Measurements from ENCODE around the gene ERC2. TPM values are rescaled to one million over a fixed set of nuclear protein-coding genes. Genes with fewer than 3 reads are reported as not detected.

ERC2 gene
- total RNA-seq, 3 donors from 2014 or later: 0.64 to 7.3 (median 1.3) TPM

- no peaks in the 10 kb centered on the region for H3K27me3 ChIP-seq
- TF ChIP-seq CTCF (IDR thresholded peaks at IDR 0.05) (no peak), POLR2AphosphoS5 (IDR thresholded peaks at IDR 0.05) (no peak), POLR2A (IDR thresholded peaks at IDR 0.05) (no peak)
- intact Hi-C loops (cut with DNase I; ENCODE audit: low total_unique reads): no loop called here
- no peak for DNase-seq (ENCODE audit: low spot score in 2 of 2)
- no peak overlapping the region for H3K27ac ChIP-seq
- no peaks in the 10 kb centered on the region for H3K9me3 ChIP-seq
- H3K4me3 ChIP-seq: no peak overlapping the region
- H3K4me1 ChIP-seq: no peaks in the 10 kb centered on the region
- no peaks in the 10 kb centered on the region for H3K36me3 ChIP-seq
Observed at GRCh38 chr3:56012721-56013120, 455.5 kb downstream of the ERC2 start.

DNA sequence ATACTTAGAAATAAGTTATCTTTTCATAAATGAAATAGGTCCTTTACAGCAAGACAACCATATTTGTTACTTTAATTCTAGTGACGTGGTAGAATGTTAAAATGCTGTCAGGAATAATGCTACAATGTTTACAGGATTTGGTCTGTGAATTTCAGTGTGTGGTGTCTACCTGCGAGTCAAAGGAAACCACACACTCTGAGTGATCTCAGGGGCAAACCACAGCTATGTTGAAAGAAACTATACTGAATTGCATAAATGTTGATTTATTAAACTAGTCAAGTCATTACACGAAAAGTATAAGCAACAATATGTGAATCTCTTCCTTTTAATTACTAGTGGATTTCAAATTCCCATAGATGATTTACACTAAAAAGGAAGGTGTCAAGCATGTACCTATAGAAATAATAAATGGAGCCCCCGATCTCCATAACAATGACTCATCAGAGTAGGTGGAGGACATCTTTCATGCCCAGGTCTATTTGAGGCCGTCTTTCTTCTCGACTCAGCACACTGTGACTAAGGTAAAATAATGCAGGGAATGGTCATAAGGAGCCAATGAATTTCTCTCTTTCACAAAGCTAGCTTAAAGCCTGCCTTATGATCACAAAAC is 463.0 kb downstream of the ERC2 start:
- Histone ChIP-seq H3K9me3 (no peaks in the 10 kb centered on the region), H3K36me3 (no peaks in the 10 kb centered on the region), H3K27me3 (no peaks in the 10 kb centered on the region), H3K4me3 (no peak overlapping the region), H3K27ac (no peak overlapping the region), H3K4me1 (no peaks in the 10 kb centered on the region)
- DNase-seq (ENCODE audit: low spot score in 2 of 2): no peak
- no peak for TF ChIP-seq POLR2AphosphoS5 (IDR thresholded peaks at IDR 0.05)
- TF ChIP-seq POLR2A (IDR thresholded peaks at IDR 0.05): no peak
- no peak for TF ChIP-seq CTCF (IDR thresholded peaks at IDR 0.05)
- intact Hi-C loops (cut with DNase I; ENCODE audit: low total_unique reads): no loop called here

DNA sequence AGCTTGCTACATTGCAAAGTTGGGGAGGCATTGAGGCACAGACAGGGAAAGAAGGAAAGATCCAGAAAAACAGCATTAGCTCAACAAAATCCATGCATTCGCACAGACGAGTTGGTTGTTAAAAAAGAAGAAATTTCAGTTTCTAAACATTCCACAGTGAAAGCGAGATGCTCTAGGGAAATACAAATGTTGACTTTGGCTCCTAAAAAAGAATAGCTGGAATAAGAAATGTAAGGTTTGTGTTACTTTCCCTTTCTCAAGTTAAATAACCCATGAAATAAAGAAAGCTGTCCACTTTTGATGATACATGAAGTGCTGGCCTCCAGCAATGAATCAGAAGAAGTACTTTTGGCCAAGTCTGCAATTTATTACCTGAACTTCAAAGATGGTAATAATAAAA is 465.1 kb downstream of the ERC2 start:
- no peaks in the 10 kb centered on the region for H3K36me3 ChIP-seq
- DNase-seq (ENCODE audit: low spot score in 2 of 2): no peak
- no peaks in the 10 kb centered on the region for H3K9me3 ChIP-seq
- no peak overlapping the region for H3K4me3 ChIP-seq
- no peak for TF ChIP-seq CTCF (IDR thresholded peaks at IDR 0.05)
- TF ChIP-seq POLR2A (IDR thresholded peaks at IDR 0.05): no peak
- TF ChIP-seq POLR2AphosphoS5 (IDR thresholded peaks at IDR 0.05): no peak
- H3K27me3 ChIP-seq: no peaks in the 10 kb centered on the region
- intact Hi-C loops (cut with DNase I; ENCODE audit: low total_unique reads): no loop called here
- no peaks in the 10 kb centered on the region for H3K4me1 ChIP-seq
- no peak overlapping the region for H3K27ac ChIP-seq

GRCh38 chr3:56001991-56002390 is 466.3 kb downstream of the ERC2 start:
- H3K4me3 ChIP-seq: no peak overlapping the region
- H3K27ac ChIP-seq: no peak overlapping the region
- intact Hi-C loops (cut with DNase I; ENCODE audit: low total_unique reads): no loop called here
- H3K9me3 ChIP-seq: no peaks in the 10 kb centered on the region
- no peak for DNase-seq (ENCODE audit: low spot score in 2 of 2)
- no peaks in the 10 kb centered on the region for H3K4me1 ChIP-seq
- TF ChIP-seq POLR2AphosphoS5 (IDR thresholded peaks at IDR 0.05) (no peak), CTCF (IDR thresholded peaks at IDR 0.05) (no peak), POLR2A (IDR thresholded peaks at IDR 0.05) (no peak)
- no peaks in the 10 kb centered on the region for H3K27me3 ChIP-seq
- H3K36me3 ChIP-seq: no peaks in the 10 kb centered on the region

DNA sequence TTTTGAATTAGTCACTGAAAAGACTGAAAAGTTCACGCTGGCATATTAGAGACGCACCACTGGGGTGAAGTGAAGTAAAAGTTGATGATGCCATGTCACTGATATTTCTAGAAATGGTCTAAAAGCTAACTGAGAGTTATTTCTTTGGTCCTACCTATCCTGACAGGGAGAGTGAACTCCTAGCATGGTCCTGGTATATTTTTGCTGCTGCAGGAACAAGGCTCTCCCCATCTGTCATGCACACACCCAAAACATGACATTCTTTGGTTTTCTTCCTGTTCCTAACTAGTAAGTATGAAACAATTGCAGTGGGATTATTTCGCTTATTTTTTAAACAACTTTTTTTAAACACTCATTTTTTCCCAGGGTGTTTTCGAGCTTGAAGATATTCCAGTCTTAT is 466.7 kb downstream of the ERC2 start:
- Histone ChIP-seq H3K9me3 (no peaks in the 10 kb centered on the region), H3K4me1 (no peaks in the 10 kb centered on the region), H3K4me3 (no peak overlapping the region), H3K36me3 (no peaks in the 10 kb centered on the region), H3K27me3 (no peaks in the 10 kb centered on the region), H3K27ac (no peak overlapping the region)
- TF ChIP-seq CTCF (IDR thresholded peaks at IDR 0.05) (no peak), POLR2AphosphoS5 (IDR thresholded peaks at IDR 0.05) (no peak), POLR2A (IDR thresholded peaks at IDR 0.05) (no peak)
- intact Hi-C loops (cut with DNase I; ENCODE audit: low total_unique reads): no loop called here
- no peak for DNase-seq (ENCODE audit: low spot score in 2 of 2)

Data from breast epithelium (tissue), 4 donors.